AG09309 (cell line): ENCODE measurements around the gene BTNL8.

Source experiments
- DNase-seq: peaks from one replicate; pipeline ENCODE4 v3.0.0-alpha.2; 2010; ENCODE audit warnings: low read depth
- H3K4me3 ChIP-seq: 2 replicates; pipeline ENCODE4 v1.5.1; 2011; ENCODE audit warnings: mild to moderate bottlenecking, low read depth, low read length, moderate library complexity; ENCODE audit not compliant: control insufficient read depth
- TF ChIP-seq, protein P1 (sequence below): IDR thresholded peaks from 2 replicates; pipeline ENCODE4 v1.5.1; 2011; ENCODE audit warnings: mild to moderate bottlenecking, low read depth, low read length, inconsistent platforms; ENCODE audit not compliant: insufficient read depth, control insufficient read depth; ENCODE audit errors: missing control alignments

BTNL8 gene

GRCh38 chr5:180908998-180909731 is 10.2 kb downstream of the BTNL8 start:
- H3K4me3 ChIP-seq, result no peak overlapping the region
- no peak for DNase-seq
- TF ChIP-seq, protein P1, sequence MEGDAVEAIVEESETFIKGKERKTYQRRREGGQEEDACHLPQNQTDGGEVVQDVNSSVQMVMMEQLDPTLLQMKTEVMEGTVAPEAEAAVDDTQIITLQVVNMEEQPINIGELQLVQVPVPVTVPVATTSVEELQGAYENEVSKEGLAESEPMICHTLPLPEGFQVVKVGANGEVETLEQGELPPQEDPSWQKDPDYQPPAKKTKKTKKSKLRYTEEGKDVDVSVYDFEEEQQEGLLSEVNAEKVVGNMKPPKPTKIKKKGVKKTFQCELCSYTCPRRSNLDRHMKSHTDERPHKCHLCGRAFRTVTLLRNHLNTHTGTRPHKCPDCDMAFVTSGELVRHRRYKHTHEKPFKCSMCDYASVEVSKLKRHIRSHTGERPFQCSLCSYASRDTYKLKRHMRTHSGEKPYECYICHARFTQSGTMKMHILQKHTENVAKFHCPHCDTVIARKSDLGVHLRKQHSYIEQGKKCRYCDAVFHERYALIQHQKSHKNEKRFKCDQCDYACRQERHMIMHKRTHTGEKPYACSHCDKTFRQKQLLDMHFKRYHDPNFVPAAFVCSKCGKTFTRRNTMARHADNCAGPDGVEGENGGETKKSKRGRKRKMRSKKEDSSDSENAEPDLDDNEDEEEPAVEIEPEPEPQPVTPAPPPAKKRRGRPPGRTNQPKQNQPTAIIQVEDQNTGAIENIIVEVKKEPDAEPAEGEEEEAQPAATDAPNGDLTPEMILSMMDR, result no peak

- TF ChIP-seq, protein P1, result no peak
- DNase-seq, result no peak
- H3K4me3 ChIP-seq, result no peak overlapping the region
Measured at GRCh38 chr5:180909782-180910181, 10.8 kb downstream of the BTNL8 start.

DNA sequence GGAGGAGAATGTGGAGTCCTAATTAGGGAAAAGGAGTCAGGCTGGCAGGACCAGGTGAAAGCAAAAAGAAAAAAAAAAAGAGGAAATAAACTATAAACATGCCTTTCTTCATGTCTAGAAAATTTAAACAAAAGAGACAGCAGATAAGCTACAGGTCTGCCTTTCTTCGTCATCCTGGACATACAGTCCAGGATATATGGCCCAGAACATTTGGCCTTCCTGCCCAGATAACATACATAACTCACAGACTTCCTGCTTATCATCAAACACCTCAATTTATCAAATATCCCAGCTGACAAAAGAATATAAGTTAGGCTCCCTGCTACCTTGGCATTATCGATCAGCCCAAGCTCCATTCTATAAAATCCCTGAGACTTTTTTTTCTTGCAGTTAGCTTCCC is 11.2 kb downstream of the BTNL8 start:
- TF ChIP-seq, protein P1, result no peak
- no peak for DNase-seq
- no peak overlapping the region for H3K4me3 ChIP-seq

DNA sequence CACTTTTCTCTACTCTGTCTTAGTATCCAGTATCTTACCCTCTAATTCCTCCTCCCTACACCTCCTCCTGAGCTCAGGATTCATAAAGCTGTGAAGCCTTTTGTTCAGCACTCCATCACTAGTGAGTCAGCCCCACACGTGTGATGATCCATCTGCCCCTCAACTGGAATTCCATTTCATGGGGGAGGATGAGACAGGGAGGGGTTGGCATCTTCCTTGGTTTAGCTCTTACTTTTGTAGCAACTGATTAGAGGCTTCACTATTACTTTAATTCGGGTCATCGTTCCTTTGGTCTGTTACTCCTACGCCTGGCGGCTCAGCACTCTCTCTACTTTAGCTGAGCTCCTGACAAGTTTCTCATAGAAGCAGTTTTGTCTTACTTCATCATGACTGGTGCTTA is 11.8 kb downstream of the BTNL8 start:
- TF ChIP-seq, protein P1, result no peak
- DNase-seq, result no peak
- no peak overlapping the region for H3K4me3 ChIP-seq

DNA sequence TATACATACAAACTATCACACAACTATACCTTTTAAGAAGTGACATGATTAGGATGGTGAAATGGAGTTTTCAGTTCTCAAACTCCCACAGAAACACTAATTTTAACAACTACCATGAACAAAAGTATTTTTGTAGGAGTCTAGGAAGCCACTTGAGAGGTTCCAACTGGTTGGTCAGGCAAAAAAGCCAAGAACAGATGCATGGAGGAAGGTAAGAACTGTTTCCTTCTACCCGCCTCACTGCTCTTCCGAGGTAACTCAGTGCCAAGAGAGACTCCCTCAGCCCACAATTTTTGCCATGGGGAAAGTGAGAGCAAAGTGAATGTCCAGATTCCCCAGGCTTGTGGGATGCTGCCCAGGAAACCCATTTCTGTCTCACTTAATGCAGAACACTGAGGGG is 15.7 kb downstream of the BTNL8 start:
- no peak for DNase-seq
- TF ChIP-seq, protein P1, result no peak
- no peak overlapping the region for H3K4me3 ChIP-seq

- DNase-seq, result no peak
- TF ChIP-seq, protein P1, result no peak
- no peak overlapping the region for H3K4me3 ChIP-seq
Measured at GRCh38 chr5:180915924-180916323, 17.0 kb downstream of the BTNL8 start.
